ENCODE results near the gene CRYBG3.
"Not testable (repeated sequence)": the region's sequence is repeated elsewhere in the genome, so short reads cannot be mapped to it uniquely, and the experiment has no call there.

The CRYBG3 gene

GRCh38 chr3:97896547-97896946 is 74.7 kb downstream of the CRYBG3 start:
- no peak for DNase-seq (ENCODE audit: low read depth in 2 of 2)

DNA sequence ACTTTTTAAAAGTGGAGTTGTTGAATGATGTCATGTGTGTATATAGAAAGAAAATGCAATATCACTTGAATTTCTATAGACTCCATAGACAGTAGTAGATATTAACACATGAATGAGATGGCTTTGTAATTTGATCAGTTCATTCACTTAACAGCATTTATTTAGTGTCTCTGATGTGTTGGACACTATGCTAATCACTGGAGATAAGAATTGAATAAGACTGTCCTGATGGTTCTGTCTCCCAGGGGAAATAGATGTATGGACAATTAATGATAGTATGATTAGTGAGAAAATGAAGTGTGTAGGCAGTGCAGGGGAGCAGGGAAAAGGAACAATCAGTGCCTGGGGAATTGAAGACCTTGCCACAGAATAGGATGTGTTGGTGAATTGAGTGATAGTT is 77.5 kb downstream of the CRYBG3 start:
- no peak for DNase-seq (ENCODE audit: low read depth in 2 of 2)

DNA sequence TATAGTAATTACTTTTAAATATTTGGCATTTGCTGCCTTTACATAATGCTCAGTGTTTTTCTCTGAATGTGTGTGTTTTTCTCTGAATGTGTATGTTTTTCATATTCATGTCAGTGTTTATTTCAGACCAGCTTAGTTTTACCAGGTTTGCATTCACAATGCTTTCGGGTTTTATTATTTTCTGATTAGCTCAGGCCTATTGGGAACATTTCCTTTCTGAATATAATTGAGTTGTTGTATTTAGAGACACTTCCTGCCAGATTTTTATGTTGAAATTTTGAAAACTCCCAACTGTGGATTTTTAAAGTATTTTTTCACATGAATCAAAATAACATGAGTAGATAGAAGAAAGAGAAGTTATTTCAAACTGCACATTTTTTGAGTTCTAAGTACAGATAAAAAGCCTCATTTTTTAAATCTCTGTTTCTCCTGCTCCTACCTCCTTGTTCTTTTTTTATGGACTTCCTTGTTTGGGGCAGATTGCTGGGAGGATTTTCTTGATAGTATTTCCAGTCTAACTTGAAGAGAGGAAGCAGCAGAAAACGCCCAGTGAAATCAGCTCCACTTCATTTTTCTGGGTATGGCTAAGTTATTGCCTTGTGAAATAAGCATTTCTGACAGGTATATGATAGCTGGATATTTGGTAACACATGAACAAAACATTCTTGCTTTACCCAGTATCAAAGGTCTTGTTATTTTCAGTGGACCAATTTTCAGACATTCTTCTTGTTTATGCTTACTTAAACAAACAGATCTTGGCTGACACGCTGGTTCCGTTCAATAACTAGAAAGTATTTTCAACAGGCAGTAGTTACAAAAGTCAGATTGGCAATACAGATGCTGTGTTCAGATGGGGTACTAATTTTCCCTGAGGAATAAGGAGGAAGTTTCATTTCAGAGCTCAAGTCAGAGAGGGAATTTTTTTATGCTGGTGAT is 79.8 kb downstream of the CRYBG3 start:
- DNase-seq (ENCODE audit: low read depth in 2 of 2) = no peak

- DNase-seq (ENCODE audit: low read depth in 2 of 2) = not testable (repeated sequence)
Observed at GRCh38 chr3:97909830-97910229, 88.0 kb downstream of the CRYBG3 start.

DNA sequence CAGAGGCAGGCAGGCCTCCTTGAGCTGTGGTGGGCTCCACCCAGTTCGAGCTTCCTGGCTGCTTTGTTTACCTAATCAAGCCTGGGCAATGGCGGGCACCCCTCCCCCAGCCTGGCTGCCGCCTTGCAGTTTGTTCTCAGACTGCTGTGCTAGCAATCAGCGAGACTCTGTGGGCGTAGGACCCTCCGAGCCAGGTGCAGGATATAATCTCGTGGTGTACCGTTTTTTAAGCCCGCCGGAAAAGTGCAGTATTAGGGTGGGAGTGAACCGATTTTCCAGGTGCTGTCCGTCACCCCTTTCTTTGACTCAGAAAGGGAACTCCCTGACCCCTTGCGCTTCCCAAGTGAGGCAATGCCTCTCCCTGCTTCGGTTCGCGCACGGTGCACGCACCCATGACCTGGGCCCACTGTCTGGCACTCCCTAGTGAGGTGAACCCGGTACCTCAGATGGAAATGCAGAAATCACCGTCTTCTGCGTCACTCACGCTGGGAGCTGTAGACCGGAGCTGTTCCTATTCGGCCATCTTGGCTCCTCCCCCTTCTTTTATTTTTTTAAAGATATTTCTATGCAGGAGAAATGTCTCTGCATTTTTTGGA is 88.5 kb downstream of the CRYBG3 start:
- not testable (repeated sequence) for DNase-seq (ENCODE audit: low read depth in 2 of 2)

GRCh38 chr3:97910931-97911351 is 89.1 kb downstream of the CRYBG3 start:
- no peak for DNase-seq (ENCODE audit: low read depth in 2 of 2)

DNA sequence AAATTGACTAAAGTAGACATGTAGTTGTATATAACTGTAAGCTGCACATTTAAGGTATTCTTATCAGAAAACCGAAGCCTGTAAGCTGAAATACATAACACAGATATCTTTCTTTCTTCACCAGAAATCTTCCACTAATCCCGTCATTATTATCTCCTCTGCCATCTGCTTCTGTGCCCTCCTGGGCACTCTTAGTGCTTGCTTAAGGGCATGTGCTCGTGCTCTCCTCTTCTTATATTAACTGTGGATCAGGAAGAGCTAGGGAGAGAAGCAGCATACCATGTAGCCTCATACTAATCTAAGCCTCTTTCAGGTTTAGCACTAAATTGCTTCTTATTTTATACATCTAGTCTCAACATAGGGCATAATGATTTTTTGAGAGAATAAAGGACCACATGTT is 89.6 kb downstream of the CRYBG3 start:
- DNase-seq (ENCODE audit: low read depth in 2 of 2) = no peak

- no peak for DNase-seq (ENCODE audit: low read depth in 2 of 2)
Observed at GRCh38 chr3:97914388-97914787, 92.6 kb downstream of the CRYBG3 start.

- DNase-seq (ENCODE audit: low read depth in 2 of 2) = no peak
Observed at GRCh38 chr3:97916576-97916975, 94.8 kb downstream of the CRYBG3 start.

DNA sequence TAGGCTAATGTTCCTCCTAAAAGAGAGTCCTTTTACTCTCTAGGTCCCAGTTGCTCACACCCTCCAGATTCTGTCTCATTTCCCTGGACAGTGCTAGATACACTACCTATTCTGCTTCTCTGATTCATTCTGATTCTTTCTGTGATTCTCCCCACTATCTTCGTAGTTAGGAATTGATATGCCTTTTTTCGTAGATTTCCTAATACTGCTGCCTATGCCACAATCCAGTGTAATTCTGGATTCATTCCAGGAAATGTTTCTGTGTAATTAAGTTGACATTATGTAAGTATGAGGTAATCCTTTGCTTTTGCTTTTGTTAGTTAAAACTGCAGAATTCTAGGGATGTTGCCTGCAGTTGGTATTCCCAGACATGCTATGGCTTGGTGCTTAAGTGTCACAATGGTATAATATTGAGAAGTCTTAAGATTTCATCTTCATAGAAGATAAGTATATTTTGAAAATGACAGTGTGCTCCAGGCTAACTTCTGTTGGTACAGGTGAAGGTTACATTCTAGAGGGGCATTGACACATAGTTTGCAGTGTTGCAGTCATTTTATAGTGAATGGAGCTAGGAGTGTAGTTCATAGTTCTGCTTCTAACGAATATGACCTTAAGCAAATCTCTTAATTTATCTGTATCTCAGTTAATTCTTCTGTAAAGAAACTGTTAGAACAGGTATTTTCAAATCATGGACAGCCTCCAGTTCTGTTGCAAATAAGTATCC is 96.2 kb downstream of the CRYBG3 start:
- DNase-seq (ENCODE audit: low read depth in 2 of 2) = no peak

DNA sequence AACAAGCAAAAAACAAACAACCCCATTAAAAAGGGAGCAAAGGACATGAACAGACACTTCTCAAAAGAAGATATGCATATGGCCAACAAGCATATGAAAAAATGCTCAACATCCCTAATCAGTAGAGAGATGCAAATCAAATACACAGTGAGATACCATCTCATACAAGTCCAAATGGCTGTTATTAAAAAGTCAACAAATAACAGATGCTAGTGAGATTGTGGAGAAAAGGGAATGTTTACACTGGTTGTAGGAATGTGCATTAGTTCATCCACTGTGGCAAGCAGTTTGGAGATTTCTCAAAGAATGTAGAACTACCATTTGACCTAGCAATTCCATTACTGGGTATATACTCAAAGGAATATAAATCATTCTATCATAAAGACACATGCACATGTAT is 105.9 kb downstream of the CRYBG3 start:
- DNase-seq (ENCODE audit: low read depth in 2 of 2) = no peak

- DNase-seq (ENCODE audit: low read depth in 2 of 2) = no peak
Observed at GRCh38 chr3:97928986-97929385, 107.2 kb downstream of the CRYBG3 start.

- DNase-seq (ENCODE audit: low read depth in 2 of 2) = no peak
Observed at GRCh38 chr3:97930018-97930417, 108.2 kb downstream of the CRYBG3 start.

- no peak for DNase-seq (ENCODE audit: low read depth in 2 of 2)
Observed at GRCh38 chr3:97931218-97931617, 109.4 kb downstream of the CRYBG3 start.

GRCh38 chr3:97932387-97932801 is 110.6 kb downstream of the CRYBG3 start:
- DNase-seq (ENCODE audit: low read depth in 2 of 2) = no peak

DNA sequence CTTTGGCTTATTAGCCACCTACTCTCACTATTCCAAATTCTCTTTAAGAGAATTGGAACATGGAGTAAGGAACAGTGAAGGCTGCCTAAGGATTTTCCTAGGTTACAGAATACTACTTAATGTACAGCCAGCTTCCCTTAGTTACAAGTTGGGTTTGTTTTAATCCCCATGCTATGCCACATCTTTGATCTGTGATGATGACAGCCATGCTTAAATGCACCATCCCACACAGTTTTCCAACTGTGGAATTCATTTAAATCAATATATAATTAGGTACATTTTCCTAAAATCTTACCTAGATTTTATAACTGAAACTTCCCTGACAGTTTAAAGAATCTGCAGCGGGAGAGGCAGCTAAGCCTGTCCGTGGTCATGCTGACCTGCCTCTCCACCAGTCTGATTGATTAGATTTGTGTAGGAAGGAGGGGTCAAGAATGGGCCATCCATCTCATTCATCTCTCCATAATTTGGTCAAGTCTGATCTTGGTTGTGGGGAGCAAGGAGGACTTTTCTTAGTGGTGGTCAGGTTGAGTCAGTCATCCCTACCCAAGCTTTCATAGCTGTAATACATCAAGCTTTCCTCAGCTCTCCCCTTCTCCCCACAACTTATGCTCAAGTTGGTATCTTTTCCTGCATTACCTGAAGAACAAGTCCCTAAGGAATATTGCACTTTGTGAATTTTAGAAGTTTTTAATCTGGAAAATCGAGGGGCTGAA is 113.3 kb downstream of the CRYBG3 start:
- DNase-seq (ENCODE audit: low read depth in 2 of 2) = no peak

DNA sequence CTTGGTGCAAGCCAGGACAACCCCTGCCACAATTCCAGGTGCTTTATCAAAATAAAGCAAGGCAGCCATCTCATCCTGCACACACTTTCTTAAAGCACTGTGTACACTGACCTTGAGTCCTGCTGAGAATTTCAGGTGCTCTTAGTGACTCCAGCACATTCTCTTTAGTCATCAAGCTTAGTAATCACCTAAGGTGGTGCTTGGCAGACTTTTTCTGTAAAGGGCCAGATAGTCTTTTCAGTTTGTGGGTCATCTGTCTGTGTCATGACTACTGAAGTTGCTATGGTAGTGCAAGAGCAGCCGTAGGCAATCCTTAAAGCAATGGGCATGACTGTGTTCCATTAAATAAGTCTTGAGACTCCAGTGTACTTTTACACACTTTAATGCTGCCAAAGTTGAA is 114.0 kb downstream of the CRYBG3 start:
- DNase-seq (ENCODE audit: low read depth in 2 of 2) = no peak

DNA sequence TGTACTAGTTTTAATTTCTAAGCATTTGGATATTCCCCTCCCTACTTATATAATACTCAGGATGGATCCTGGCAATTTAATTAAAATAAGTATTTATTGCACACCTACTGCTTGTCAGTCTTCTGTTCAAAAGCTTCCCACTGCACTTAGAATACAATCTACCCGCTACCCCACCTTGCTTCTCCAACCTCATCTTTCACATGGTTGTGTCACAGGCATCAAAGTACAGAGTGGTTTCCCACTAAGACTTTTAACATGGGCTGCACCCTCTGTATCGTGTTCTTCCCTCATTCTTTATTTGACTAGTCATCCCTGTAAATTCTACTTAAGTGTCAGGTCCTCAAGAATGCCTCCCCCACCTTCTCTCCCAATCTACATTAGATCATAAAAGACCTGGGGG is 115.4 kb downstream of the CRYBG3 start:
- no peak for DNase-seq (ENCODE audit: low read depth in 2 of 2)

GRCh38 chr3:97938444-97938843 is 116.6 kb downstream of the CRYBG3 start:
- no peak for DNase-seq (ENCODE audit: low read depth in 2 of 2)

- DNase-seq (ENCODE audit: low read depth in 2 of 2) = no peak
Observed at GRCh38 chr3:97939401-97939800, 117.6 kb downstream of the CRYBG3 start.

GRCh38 chr3:97940034-97940433 is 118.2 kb downstream of the CRYBG3 start:
- no peak for DNase-seq (ENCODE audit: low read depth in 2 of 2)

All from stimulated activated CD4-positive, alpha-beta T cell treated with anti-CD3 and anti-CD28 coated beads, Interleukin-1b, Interleukin-23, amount 100 ng/mL, for 1 hour (primary cell).